BLaER1 (cell line): ENCODE data around the gene TMEM259.

Source experiments
- H3K27ac ChIP-seq: shearing (Covaris generic); formaldehyde crosslinking; 2 replicates; pipeline ENCODE4 v1.8.1; 2022
- H3K27me3 ChIP-seq: shearing (Covaris generic); formaldehyde crosslinking; 2 replicates; pipeline ENCODE4 v1.8.1; 2022
- H3K36me3 ChIP-seq: shearing (Covaris generic); formaldehyde crosslinking; 2 replicates; pipeline ENCODE4 v1.8.1; 2022
- H3K4me1 ChIP-seq: shearing (Covaris generic); formaldehyde crosslinking; 2 replicates; pipeline ENCODE4 v1.8.1; 2022
- H3K4me2 ChIP-seq: shearing (Covaris generic); formaldehyde crosslinking; 2 replicates; pipeline ENCODE4 v1.8.1; 2022
- H3K4me3 ChIP-seq: shearing (Covaris generic); formaldehyde crosslinking; 2 replicates; pipeline ENCODE4 v1.8.1; 2022
- H3K9ac ChIP-seq: shearing (Covaris generic); formaldehyde crosslinking; 2 replicates; pipeline ENCODE4 v1.8.1; 2022
- H3K9me3 ChIP-seq: shearing (Covaris generic); formaldehyde crosslinking; 2 replicates; pipeline ENCODE4 v1.8.1; 2022
- H4K20me1 ChIP-seq: shearing (Covaris generic); formaldehyde crosslinking; 2 replicates; pipeline ENCODE4 v1.8.1; 2022
- Cebpa-rat ChIP-seq: shearing (Covaris generic); IDR thresholded peaks from 2 replicates; pipeline ENCODE4 v1.8.1; 2022

Gene TMEM259

DNA sequence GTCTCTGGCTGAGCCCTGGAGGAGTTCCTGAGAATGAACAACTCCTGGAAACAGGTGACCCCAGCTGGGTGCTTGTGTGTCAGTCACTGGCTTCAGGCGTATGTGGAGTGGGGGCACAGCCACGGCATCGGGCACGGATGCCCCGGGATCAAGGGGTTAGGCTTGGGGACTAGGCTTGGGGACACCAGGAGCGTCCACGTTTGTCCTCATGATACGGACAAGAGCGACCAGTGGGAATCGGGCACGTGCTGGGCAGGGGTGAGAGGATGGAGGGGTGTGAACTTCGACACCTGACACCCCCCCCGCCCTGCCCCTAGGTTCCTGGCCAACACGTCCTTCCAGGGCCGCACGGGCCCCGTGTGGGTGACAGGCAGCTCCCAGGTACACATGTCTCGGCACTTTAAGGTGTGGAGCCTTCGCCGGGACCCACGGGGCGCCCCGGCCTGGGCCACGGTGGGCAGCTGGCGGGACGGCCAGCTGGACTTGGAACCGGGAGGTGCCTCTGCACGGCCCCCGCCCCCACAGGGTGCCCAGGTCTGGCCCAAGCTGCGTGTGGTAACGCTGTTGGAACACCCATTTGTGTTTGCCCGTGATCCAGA lies 16.6 kb downstream of the TMEM259 start:
- H3K4me3 ChIP-seq = no peak overlapping the region
- H3K27me3 ChIP-seq = peaks cover 43% of the 10 kb centered on the region
- no peak overlapping the region for H3K27ac ChIP-seq
- H3K9ac ChIP-seq = no peak overlapping the region
- peaks cover 21% of the 10 kb centered on the region for H3K36me3 ChIP-seq
- no peak overlapping the region for H3K4me2 ChIP-seq
- H3K9me3 ChIP-seq = no peaks in the 10 kb centered on the region
- peaks cover 17% of the 10 kb centered on the region for H3K4me1 ChIP-seq
- TF ChIP-seq Cebpa-rat = no peak
- H4K20me1 ChIP-seq = peaks cover 45% of the 10 kb centered on the region

DNA sequence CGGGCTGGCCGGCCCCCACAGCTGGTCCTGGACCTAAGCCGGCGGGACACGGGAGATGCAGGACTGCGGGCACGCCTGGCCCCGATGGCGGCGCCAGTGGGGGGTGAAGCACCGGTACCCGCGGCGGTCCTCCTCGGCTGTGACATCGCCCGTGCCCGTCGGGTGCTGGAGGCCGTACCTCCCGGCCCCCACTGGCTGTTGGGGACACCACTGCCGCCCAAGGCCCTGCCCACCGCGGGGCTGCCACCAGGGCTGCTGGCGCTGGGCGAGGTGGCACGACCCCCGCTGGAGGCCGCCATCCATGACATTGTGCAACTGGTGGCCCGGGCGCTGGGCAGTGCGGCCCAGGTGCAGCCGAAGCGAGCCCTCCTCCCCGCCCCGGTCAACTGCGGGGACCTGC lies 17.6 kb downstream of the TMEM259 start:
- H3K27ac ChIP-seq = no peak overlapping the region
- no peak overlapping the region for H3K4me2 ChIP-seq
- H3K4me3 ChIP-seq = no peak overlapping the region
- peaks cover 40% of the 10 kb centered on the region for H4K20me1 ChIP-seq
- H3K9me3 ChIP-seq = no peaks in the 10 kb centered on the region
- peaks cover 17% of the 10 kb centered on the region for H3K4me1 ChIP-seq
- H3K9ac ChIP-seq = no peak overlapping the region
- TF ChIP-seq Cebpa-rat = no peak
- H3K27me3 ChIP-seq = peaks cover 53% of the 10 kb centered on the region
- peaks cover 11% of the 10 kb centered on the region; the same call in 1 of the 2 replicates for H3K36me3 ChIP-seq

DNA sequence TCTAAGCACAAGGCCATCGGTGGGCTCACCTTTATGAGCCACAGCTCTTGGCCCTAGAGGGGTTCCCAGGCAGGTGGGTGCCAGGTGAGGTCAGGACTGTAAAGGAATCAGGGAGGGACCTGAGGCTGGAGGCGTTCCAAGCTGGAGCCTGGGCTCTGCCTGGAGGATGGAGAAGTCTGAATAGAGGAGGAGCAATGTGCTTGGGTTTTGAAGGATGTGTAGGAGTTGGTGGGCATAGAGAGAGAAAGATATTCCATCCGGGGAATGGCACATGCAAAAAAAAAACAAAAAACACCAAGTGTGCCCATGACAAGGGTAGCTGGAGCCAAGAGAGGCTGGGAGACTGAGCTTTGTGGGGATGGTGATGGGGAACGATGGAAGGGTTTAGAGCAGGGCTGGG lies 18.3 kb downstream of the TMEM259 start:
- H3K27me3 ChIP-seq = peaks cover 60% of the 10 kb centered on the region
- H3K4me2 ChIP-seq = no peak overlapping the region
- no peaks in the 10 kb centered on the region for H3K9me3 ChIP-seq
- H3K4me1 ChIP-seq = peaks cover 17% of the 10 kb centered on the region
- H3K9ac ChIP-seq = no peak overlapping the region
- no peak for TF ChIP-seq Cebpa-rat
- peaks cover 43% of the 10 kb centered on the region for H4K20me1 ChIP-seq
- H3K36me3 ChIP-seq = peaks cover 11% of the 10 kb centered on the region; the same call in 1 of the 2 replicates
- H3K27ac ChIP-seq = no peak overlapping the region
- no peak overlapping the region for H3K4me3 ChIP-seq

DNA sequence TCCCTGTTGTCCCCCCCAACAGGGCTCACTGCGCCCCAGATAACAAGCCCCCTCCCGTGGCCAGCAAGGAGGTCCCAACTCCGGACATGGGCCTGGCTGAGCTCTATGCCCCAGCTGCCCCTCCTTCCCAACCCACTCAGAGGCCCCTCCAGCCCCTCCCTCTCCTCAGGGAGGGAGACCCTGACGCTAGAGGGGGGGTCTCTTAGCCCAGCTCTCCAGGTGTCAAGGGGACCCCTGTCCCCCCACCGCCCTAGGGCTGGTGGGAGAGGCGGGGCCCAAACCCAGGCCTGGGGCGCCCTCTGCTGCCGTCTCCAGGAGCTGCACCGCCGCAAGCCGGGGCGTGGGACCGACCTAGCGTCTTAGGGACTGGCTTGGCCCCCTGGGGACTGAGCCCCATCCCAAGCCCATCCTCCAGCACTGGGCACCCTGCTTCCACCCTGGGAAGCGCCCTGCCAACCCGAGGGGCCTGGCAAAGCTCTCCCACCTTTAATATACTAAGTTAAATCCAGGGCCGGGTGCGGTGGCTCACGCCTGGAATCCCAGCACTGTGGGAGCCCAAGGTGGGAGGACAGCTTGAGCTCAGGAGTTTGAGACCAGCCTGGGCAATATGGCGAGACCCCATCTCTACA lies 19.3 kb downstream of the TMEM259 start:
- peaks cover 19% of the 10 kb centered on the region for H3K4me1 ChIP-seq
- no peak overlapping the region for H3K4me3 ChIP-seq
- H3K9me3 ChIP-seq = no peaks in the 10 kb centered on the region
- H3K9ac ChIP-seq = no peak overlapping the region
- peaks cover 2% of the 10 kb centered on the region; the same call in 1 of the 2 replicates for H3K36me3 ChIP-seq
- H3K27me3 ChIP-seq = peaks cover 69% of the 10 kb centered on the region
- no peak overlapping the region for H3K27ac ChIP-seq
- peak overlapping the region; percentile 66; the same call in 1 of the 2 replicates for H3K4me2 ChIP-seq
- H4K20me1 ChIP-seq = peaks cover 42% of the 10 kb centered on the region
- no peak for TF ChIP-seq Cebpa-rat

DNA sequence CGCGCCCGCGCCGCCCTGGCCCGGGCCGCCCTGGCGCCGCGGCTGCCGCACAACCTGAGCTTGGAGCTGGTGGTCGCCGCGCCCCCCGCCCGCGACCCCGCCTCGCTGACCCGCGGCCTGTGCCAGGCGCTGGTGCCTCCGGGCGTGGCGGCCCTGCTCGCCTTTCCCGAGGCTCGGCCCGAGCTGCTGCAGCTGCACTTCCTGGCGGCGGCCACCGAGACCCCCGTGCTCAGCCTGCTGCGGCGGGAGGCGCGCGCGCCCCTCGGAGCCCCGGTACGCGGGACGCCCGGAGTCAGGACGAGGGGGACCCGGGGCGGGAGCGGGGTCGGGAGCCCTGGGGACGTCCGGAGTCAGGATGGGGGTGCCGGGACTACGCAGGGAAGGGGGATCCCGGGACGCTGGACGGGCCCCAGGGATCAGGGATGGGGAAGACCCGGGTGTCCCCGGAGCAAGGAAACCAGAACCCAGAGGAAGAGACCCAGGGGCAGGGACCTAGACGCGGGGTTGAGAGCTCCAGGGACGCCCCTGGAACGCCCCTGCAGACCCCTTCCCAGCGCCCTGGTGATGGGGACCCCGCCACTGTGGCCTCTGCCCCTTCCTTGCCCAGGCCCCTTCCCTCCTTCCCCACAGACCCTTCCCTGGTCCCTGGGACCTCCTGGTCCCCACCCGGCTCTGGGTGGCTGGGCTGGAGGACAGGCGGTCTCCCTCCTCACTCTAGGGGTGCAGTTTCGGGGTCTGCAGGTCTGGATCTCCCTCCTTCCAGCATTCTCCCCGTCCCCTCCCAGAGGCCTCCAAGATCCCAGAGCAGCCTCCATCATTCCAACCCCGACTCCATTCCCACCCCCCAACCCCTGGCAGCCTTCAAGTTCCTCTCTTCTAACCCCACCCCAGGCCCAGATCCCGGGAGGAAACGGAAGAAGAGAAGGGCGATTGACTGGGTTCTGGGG lies 20.1 kb downstream of the TMEM259 start:
- Histone ChIP-seq H3K9ac (no peak overlapping the region), H3K27ac (no peak overlapping the region), H3K9me3 (no peaks in the 10 kb centered on the region), H3K36me3 (no peaks in the 10 kb centered on the region), H3K4me3 (peak overlapping the region; percentile 55), H3K4me2 (peak overlapping the region; percentile 66), H3K27me3 (peaks cover 77% of the 10 kb centered on the region), H3K4me1 (peaks cover 27% of the 10 kb centered on the region), H4K20me1 (peaks cover 47% of the 10 kb centered on the region)
- no peak for TF ChIP-seq Cebpa-rat

DNA sequence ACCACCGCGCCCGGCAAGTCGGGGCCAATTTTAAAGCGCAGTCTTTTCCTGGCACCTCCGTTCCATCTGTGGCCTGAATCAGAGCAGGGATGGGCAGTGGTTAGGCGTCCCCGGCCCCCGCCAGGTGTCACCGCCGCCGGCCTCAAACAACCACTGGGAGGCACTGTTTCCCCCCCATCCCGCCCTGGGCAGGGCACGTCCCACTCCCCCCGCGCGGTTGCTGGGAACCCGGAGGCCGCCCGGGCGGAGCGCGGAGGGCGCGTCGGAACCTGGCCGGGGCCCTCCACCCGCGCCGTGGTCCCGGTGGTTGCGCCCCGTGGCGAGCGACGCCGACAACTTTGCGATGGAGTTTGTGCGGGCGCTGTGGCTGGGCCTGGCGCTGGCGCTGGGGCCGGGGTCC lies 20.8 kb downstream of the TMEM259 start, which contains the start of gene GRIN3B:
Gene GRIN3B (plus strand): TSS at position 325 of the 400 bp plus-strand sequence. CDS start 19 bp downstream, at position 344.
- Histone ChIP-seq H4K20me1 (peaks cover 54% of the 10 kb centered on the region), H3K4me1 (peaks cover 35% of the 10 kb centered on the region), H3K27me3 (peaks cover 85% of the 10 kb centered on the region), H3K4me2 (peak within 1 kb of the TSS; percentile 66), H3K36me3 (no peaks in the 10 kb centered on the region), H3K9me3 (no peaks in the 10 kb centered on the region), H3K4me3 (peak within 1 kb of the TSS; percentile 55), H3K9ac (no peak within 1 kb of the TSS), H3K27ac (no peak within 1 kb of the TSS)
- TF ChIP-seq Cebpa-rat = no peak

DNA sequence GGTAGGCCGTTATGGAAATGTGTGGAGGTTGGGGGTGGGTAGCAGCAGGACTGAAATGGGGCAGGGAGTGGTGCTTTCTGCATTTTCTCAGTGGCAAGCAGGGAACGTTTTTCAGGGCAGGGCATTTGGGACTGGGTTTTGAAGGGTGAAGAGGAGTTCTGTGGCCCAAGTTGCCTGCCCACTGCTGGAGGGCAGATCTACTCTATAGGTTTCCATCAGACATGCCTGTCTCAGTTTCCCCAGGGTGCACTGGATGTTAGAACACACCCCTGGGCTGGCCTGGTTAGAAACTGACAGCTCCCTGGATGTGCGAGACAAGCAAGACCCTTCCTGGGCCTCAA lies 21.6 kb downstream of the TMEM259 start:
- peaks cover 92% of the 10 kb centered on the region for H3K27me3 ChIP-seq
- no peak for TF ChIP-seq Cebpa-rat

DNA sequence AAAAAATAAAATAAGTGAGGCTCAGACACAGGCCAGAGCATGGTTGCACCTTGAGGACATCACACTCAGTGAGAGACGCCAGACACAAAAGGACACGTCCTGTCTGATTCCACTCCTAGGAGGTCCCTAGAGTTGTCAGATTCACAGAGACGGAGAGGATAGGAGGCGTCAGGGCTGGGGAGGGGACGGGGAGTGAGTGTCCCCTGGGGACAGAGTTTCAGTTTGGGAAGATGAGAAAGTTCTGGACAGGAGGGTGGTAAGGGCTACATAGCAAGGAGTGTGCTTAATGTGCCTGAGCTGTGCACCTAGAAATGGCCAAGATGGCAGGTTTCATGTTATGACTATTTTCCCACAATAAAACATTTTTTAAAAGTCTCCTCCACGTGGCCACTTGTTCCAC lies 22.9 kb downstream of the TMEM259 start:
- no peak overlapping the region for H3K4me3 ChIP-seq
- no peak overlapping the region for H3K27ac ChIP-seq
- H3K9me3 ChIP-seq = no peaks in the 10 kb centered on the region
- H3K36me3 ChIP-seq = peaks cover 20% of the 10 kb centered on the region
- H3K4me2 ChIP-seq = no peak overlapping the region
- peaks cover 69% of the 10 kb centered on the region for H4K20me1 ChIP-seq
- H3K4me1 ChIP-seq = peaks cover 44% of the 10 kb centered on the region
- no peak for TF ChIP-seq Cebpa-rat
- no peak overlapping the region for H3K9ac ChIP-seq
- H3K27me3 ChIP-seq = peaks cover 86% of the 10 kb centered on the region

More for the DNA sequence above, 21.6 kb downstream of the TMEM259 start:
- H3K9me3 ChIP-seq = no peaks in the 10 kb centered on the region
- H3K4me2 ChIP-seq = no peak overlapping the region
- peaks cover 42% of the 10 kb centered on the region for H3K4me1 ChIP-seq
- peaks cover 62% of the 10 kb centered on the region for H4K20me1 ChIP-seq
- no peak overlapping the region for H3K9ac ChIP-seq
- H3K4me3 ChIP-seq = no peak overlapping the region
- H3K27ac ChIP-seq = no peak overlapping the region
- H3K36me3 ChIP-seq = peaks cover 7% of the 10 kb centered on the region

DNA sequence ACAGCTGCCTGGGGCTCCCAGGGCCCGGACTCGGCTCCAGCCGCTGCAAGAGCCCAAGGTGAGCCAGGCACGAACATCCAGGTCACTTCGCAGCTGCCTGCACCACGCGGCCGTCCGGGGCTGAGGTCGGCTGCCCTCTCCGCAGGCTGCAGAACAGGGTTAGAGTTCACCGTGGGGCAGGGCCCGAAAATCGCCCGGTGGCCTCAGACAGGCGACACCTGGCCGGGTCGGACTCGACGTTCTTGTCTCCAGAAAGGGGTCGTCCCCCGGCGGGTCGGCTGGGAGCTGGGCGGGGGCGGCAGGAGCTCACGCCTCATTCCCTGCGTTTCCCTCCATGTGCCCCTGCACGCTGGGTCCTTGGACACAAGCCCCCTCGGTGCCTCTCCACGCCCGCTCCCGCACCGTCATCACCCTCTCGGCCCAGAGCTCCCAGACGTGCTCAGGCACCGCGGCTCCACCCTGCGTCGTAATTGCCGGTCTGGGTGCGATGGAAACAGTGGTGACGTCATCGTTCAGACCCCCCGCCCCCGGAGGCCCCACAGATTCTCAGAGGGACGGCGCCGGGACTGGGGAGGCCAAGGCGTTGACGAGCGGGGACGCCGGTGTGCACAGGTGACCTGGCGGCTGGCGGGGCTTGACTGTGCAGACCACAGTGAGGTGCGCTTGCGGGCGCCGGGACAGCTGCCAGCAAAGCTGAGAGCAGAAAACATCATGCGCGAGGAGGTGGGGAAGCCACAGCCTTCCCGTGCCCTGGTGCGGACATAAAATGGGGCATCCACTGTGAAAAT lies 24.7 kb downstream of the TMEM259 start:
- peaks cover 38% of the 10 kb centered on the region for H3K4me1 ChIP-seq
- peaks cover 74% of the 10 kb centered on the region for H4K20me1 ChIP-seq
- H3K4me3 ChIP-seq = 0 out of 2 replicates have a peak overlapping the region, but pooled peaks have one; percentile 38
- no peak overlapping the region for H3K9ac ChIP-seq
- H3K27me3 ChIP-seq = peaks cover 69% of the 10 kb centered on the region
- peaks cover 33% of the 10 kb centered on the region for H3K36me3 ChIP-seq
- H3K9me3 ChIP-seq = no peaks in the 10 kb centered on the region
- H3K4me2 ChIP-seq = peak overlapping the region; percentile 67
- H3K27ac ChIP-seq = no peak overlapping the region
- TF ChIP-seq Cebpa-rat = no peak
